GM12864 (cell line): Measurements from ENCODE around the gene LIME1.

Source experiments
- DNase-seq: peaks from one replicate; pipeline ENCODE4 v3.0.0-alpha.2; 2011; ENCODE audit warnings: low read depth
- H3K4me3 ChIP-seq: 2 replicates; pipeline ENCODE4 v1.5.1; 2011; ENCODE audit warnings: mild to moderate bottlenecking, low read depth, low read length, control low read depth
- CTCF ChIP-seq: IDR thresholded peaks from 2 replicates; pipeline ENCODE4 v1.5.1; 2011; ENCODE audit warnings: low read depth, mild to moderate bottlenecking, moderate library complexity, low read length, control low read depth, inconsistent platforms; ENCODE audit errors: missing control alignments

Gene LIME1

GRCh38 chr20:63767886-63768285, 31.4 kb downstream of the LIME1 start:
- no peak for TF ChIP-seq CTCF
- no peak overlapping the region for H3K4me3 ChIP-seq
- DNase-seq, result no peak

GRCh38 chr20:63768591-63769515, 32.4 kb downstream of the LIME1 start:
- no peak overlapping the region for H3K4me3 ChIP-seq
- no peak for TF ChIP-seq CTCF
- DNase-seq, result no peak

- TF ChIP-seq CTCF, result no peak
- DNase-seq, result no peak
- no peak overlapping the region for H3K4me3 ChIP-seq
Observed at GRCh38 chr20:63769891-63770474, 33.5 kb downstream of the LIME1 start.

GRCh38 chr20:63771046-63771707, 34.7 kb downstream of the LIME1 start:
- H3K4me3 ChIP-seq, result no peak overlapping the region
- TF ChIP-seq CTCF, result no peak
- no peak for DNase-seq

GRCh38 chr20:63772781-63773518, 36.5 kb downstream of the LIME1 start:
- no peak for TF ChIP-seq CTCF
- DNase-seq, result no peak
- no peak overlapping the region for H3K4me3 ChIP-seq

GRCh38 chr20:63773571-63774241, 37.2 kb downstream of the LIME1 start:
- TF ChIP-seq CTCF, result no peak
- DNase-seq, result no peak
- no peak overlapping the region for H3K4me3 ChIP-seq
